ENCODE results near the gene SPSB1. TPM values are rescaled to one million over a fixed set of nuclear protein-coding genes. Genes with fewer than 3 reads are reported as not detected.

SPSB1 gene
- polyA plus RNA-seq, 1 donor (not counting 4 experiments of a cell fraction or from before 2014, with no cell fraction given): 19.8 TPM

- DNase-seq (ENCODE audit: low read depth, low spot score): no peak
- Histone ChIP-seq H3K9ac (ENCODE audit: control insufficient read depth, extremely low read depth, insufficient read depth, low read length) (no peak overlapping the region), H3K27ac (ENCODE audit: control insufficient read depth, insufficient read depth, low read length) (no peak overlapping the region), H3K4me3 (ENCODE audit: control insufficient read depth in 2 of 3, extremely low read depth in 1 of 3, insufficient read depth in 2 of 3, low read depth in 1 of 3, low read length in 3 of 3) (no peak overlapping the region), H3K9me1 (ENCODE audit: control insufficient read depth, extremely low read depth, insufficient read depth, low read length) (no peaks in the 10 kb centered on the region), H3K9me3 (ENCODE audit: control insufficient read depth, low read depth, low read length) (peaks cover 17% of the 10 kb centered on the region), H2AFZ (ENCODE audit: control insufficient read depth, low read length) (no peak overlapping the region), H3K36me3 (ENCODE audit: control insufficient read depth in 2 of 2, extremely low read depth in 1 of 2, insufficient read depth in 2 of 2, low read length in 2 of 2) (no peaks in the 10 kb centered on the region), H3K4me2 (ENCODE audit: control insufficient read depth, extremely low read depth, insufficient read depth, low read depth, low read length) (no peak overlapping the region), H3K79me2 (ENCODE audit: control insufficient read depth, insufficient read depth, low read length) (peaks cover 3% of the 10 kb centered on the region), H4K20me1 (ENCODE audit: control insufficient read depth, extremely low read depth, insufficient read depth, low read length) (no peaks in the 10 kb centered on the region), H3K27me3 (ENCODE audit: control insufficient read depth, extremely low read depth, insufficient read depth, low read length) (no peaks in the 10 kb centered on the region), H3K4me1 (ENCODE audit: control insufficient read depth, extremely low read depth, insufficient read depth, low read length) (no peaks in the 10 kb centered on the region)
- no peak for FAIRE-seq
- TF ChIP-seq, protein P1, sequence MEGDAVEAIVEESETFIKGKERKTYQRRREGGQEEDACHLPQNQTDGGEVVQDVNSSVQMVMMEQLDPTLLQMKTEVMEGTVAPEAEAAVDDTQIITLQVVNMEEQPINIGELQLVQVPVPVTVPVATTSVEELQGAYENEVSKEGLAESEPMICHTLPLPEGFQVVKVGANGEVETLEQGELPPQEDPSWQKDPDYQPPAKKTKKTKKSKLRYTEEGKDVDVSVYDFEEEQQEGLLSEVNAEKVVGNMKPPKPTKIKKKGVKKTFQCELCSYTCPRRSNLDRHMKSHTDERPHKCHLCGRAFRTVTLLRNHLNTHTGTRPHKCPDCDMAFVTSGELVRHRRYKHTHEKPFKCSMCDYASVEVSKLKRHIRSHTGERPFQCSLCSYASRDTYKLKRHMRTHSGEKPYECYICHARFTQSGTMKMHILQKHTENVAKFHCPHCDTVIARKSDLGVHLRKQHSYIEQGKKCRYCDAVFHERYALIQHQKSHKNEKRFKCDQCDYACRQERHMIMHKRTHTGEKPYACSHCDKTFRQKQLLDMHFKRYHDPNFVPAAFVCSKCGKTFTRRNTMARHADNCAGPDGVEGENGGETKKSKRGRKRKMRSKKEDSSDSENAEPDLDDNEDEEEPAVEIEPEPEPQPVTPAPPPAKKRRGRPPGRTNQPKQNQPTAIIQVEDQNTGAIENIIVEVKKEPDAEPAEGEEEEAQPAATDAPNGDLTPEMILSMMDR (optimal IDR thresholded peaks at IDR 0.05 in 1 of 3, IDR thresholded peaks at IDR 0.05 in 1 of 3, conservative IDR thresholded peaks at IDR 0.05 in 1 of 3; ENCODE audit: extremely low read depth in 1 of 3, insufficient read depth in 2 of 3, low read length in 3 of 3): no peak
- no peak for TF ChIP-seq EZH2 (IDR thresholded peaks at IDR 0.05; ENCODE audit: low read length)
- dilution Hi-C loops (cut with MboI; ENCODE audit: extremely low pct_ligation_motif_present, low sequenced_read_pairs): no loop called here
Measured at GRCh38 chr1:9260059-9260766, 32.5 kb upstream of the SPSB1 start.

DNA sequence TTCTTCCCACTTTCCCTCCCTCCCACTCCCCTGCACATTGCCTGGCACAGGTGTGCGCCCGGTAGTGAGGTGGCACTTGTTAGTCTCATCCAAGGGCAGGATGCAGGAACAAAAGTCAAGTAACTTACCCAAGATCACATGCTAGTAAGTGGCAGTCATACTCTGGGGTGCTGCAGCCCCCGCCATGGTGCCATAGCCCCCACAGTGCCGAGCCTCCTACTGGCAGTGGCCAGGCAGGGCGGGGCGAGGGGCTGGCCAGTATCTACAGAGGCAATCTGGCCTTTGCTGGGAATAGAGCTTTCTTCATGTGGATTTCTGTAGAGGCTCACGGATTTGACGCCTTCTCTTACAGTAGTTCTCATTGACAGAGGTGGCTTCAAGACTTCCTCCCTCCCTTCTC is 31.2 kb upstream of the SPSB1 start:
- TF ChIP-seq, protein P1 (optimal IDR thresholded peaks at IDR 0.05 in 1 of 3, IDR thresholded peaks at IDR 0.05 in 1 of 3, conservative IDR thresholded peaks at IDR 0.05 in 1 of 3; ENCODE audit: extremely low read depth in 1 of 3, insufficient read depth in 2 of 3, low read length in 3 of 3): no peak
- no peak for TF ChIP-seq EZH2 (IDR thresholded peaks at IDR 0.05; ENCODE audit: low read length)
- no peaks in the 10 kb centered on the region for H3K9me1 ChIP-seq (ENCODE audit: control insufficient read depth, extremely low read depth, insufficient read depth, low read length)
- no peak overlapping the region for H3K27ac ChIP-seq (ENCODE audit: control insufficient read depth, insufficient read depth, low read length)
- peaks cover 17% of the 10 kb centered on the region for H3K9me3 ChIP-seq (ENCODE audit: control insufficient read depth, low read depth, low read length)
- no peak overlapping the region for H3K4me3 ChIP-seq (ENCODE audit: control insufficient read depth in 2 of 3, extremely low read depth in 1 of 3, insufficient read depth in 2 of 3, low read depth in 1 of 3, low read length in 3 of 3)
- H3K4me2 ChIP-seq (ENCODE audit: control insufficient read depth, extremely low read depth, insufficient read depth, low read depth, low read length): no peak overlapping the region
- no peak for FAIRE-seq
- dilution Hi-C loops (cut with MboI; ENCODE audit: extremely low pct_ligation_motif_present, low sequenced_read_pairs): no loop called here
- no peak overlapping the region for H2AFZ ChIP-seq (ENCODE audit: control insufficient read depth, low read length)
- H3K9ac ChIP-seq (ENCODE audit: control insufficient read depth, extremely low read depth, insufficient read depth, low read length): no peak overlapping the region
- no peaks in the 10 kb centered on the region for H3K27me3 ChIP-seq (ENCODE audit: control insufficient read depth, extremely low read depth, insufficient read depth, low read length)
- no peaks in the 10 kb centered on the region for H3K36me3 ChIP-seq (ENCODE audit: control insufficient read depth in 2 of 2, extremely low read depth in 1 of 2, insufficient read depth in 2 of 2, low read length in 2 of 2)
- H4K20me1 ChIP-seq (ENCODE audit: control insufficient read depth, extremely low read depth, insufficient read depth, low read length): no peaks in the 10 kb centered on the region
- H3K79me2 ChIP-seq (ENCODE audit: control insufficient read depth, insufficient read depth, low read length): peaks cover 3% of the 10 kb centered on the region
- H3K4me1 ChIP-seq (ENCODE audit: control insufficient read depth, extremely low read depth, insufficient read depth, low read length): no peaks in the 10 kb centered on the region
- DNase-seq (ENCODE audit: low read depth, low spot score): no peak

Measured in keratinocyte (primary cell).